Activated B cell treated with CpG ODN at 0.5 μM for 24 hours (primary cell): ENCODE results near the gene NDUFAF2. TPM values are rescaled to one million over a fixed set of nuclear protein-coding genes. Genes with fewer than 3 reads are reported as not detected.
"Not testable (repeated sequence)": the region's sequence is repeated elsewhere in the genome, so short reads cannot be mapped to it uniquely, and the experiment has no call there.

Source experiments
- ATAC-seq: fragments of 200-7000 bp; cut with Tn5 transposase; one replicate; pipeline ENCODE4 v1.10.0; 2021; ENCODE audit warnings: low read depth, mild to moderate bottlenecking, moderate library complexity
- CTCF ChIA-PET: fragments of 350-600 bp; sonication (Branson Sonifier 250); formaldehyde crosslinking; loops from one replicate; lab custom pipeline; 2021; ENCODE audit warnings: antibody characterized with exemption; lab: Charles Lee
- POLR2A ChIA-PET: fragments of 350-600 bp; sonication (Branson Sonifier 250); formaldehyde crosslinking; loops from one replicate; lab custom pipeline; 2021; ENCODE audit warnings: antibody characterized with exemption; lab: Charles Lee
- DNase-seq: peaks from one replicate; pipeline ENCODE4 v3.0.0; 2022
- H3K27ac Mint-ChIP-seq: one replicate; pipeline ENCODE4 v1.8.0; 2020; ENCODE audit warnings: mixed read lengths
- H3K27me3 Mint-ChIP-seq: one replicate; pipeline ENCODE4 v1.8.0; 2021; ENCODE audit warnings: mixed read lengths
- H3K36me3 Mint-ChIP-seq: one replicate; pipeline ENCODE4 v1.8.0; 2021; ENCODE audit warnings: low read depth, mixed read lengths
- H3K4me1 Mint-ChIP-seq: one replicate; pipeline ENCODE4 v1.8.0; 2021; ENCODE audit warnings: mixed read lengths
- H3K4me3 Mint-ChIP-seq: one replicate; pipeline ENCODE4 v1.8.0; 2020; ENCODE audit warnings: mild to moderate bottlenecking, mixed read lengths
- H3K9me3 Mint-ChIP-seq: one replicate; pipeline ENCODE4 v1.8.0; 2020; ENCODE audit warnings: mixed read lengths
- intact Hi-C: fragments of 100-400 bp; cut with micrococcal nuclease; formaldehyde crosslinking; loops from one replicate; pipeline ENCODE4 v1.15.1; 2024
- total RNA-seq: library from RNA; stranded (reverse); gene quantifications from 2 replicates; pipeline ENCODE4 v1.2.3, GENCODE V29; 2022
- TF ChIP-seq, protein P1 (sequence below): fragments of 200-600 bp; IDR thresholded peaks from one replicate; pipeline ENCODE4 v1.8.0; 2022; ENCODE audit warnings: antibody characterized with exemption, mild to moderate bottlenecking

The NDUFAF2 gene
- total RNA-seq, 1 donor from 2014 or later, result 13.1 TPM

DNA sequence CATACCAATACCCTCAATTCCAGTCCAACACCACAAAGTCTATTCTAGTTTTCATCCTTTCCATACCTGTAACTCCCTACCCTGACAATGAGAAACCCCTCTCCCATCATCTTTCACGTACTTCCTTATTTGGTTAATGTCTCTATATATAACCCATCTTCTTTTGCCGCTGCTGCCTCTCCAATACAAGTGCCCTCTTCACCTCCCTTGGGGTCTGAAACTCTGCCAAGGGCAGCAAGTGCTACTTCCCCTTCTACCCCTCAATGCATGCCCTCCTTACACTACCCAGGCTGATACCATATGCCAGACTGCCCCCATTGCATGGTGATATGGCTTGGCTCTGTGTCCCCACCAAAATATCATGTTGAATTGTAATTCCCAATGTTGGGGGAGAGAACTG lies 241.6 kb downstream of the NDUFAF2 start:
- Mint-ChIP-seq H3K36me3 (no peaks in the 10 kb centered on the region), H3K4me3 (no peak overlapping the region), H3K27me3 (no peaks in the 10 kb centered on the region), H3K27ac (no peak overlapping the region), H3K9me3 (peaks cover 4% of the 10 kb centered on the region), H3K4me1 (peaks cover 11% of the 10 kb centered on the region)
- TF ChIP-seq, protein P1, sequence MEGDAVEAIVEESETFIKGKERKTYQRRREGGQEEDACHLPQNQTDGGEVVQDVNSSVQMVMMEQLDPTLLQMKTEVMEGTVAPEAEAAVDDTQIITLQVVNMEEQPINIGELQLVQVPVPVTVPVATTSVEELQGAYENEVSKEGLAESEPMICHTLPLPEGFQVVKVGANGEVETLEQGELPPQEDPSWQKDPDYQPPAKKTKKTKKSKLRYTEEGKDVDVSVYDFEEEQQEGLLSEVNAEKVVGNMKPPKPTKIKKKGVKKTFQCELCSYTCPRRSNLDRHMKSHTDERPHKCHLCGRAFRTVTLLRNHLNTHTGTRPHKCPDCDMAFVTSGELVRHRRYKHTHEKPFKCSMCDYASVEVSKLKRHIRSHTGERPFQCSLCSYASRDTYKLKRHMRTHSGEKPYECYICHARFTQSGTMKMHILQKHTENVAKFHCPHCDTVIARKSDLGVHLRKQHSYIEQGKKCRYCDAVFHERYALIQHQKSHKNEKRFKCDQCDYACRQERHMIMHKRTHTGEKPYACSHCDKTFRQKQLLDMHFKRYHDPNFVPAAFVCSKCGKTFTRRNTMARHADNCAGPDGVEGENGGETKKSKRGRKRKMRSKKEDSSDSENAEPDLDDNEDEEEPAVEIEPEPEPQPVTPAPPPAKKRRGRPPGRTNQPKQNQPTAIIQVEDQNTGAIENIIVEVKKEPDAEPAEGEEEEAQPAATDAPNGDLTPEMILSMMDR, result no peak
- CTCF ChIA-PET, result no interaction called here
- intact Hi-C loops, result no loop called here
- ATAC-seq, result no peak
- DNase-seq, result no peak
- POLR2A ChIA-PET, result no interaction called here

DNA sequence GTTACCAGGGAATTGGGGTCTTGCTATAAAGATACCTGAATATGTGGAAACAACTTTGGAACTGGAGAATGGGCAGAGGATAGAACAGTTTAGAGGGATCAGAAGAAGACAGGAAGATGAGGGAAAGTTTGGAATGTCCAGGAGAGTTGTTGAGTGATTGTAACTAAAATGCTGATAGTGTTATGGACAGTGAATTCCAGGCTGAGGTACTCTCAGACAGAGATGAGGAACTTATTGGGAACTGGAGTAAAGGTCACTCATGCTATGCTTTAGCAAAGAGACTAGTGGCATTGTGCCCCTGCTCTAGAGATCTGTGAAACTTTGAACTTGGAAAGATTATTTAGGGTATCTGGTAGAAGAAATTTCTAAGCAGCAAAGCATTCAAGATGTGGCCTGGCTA lies 242.3 kb downstream of the NDUFAF2 start:
- POLR2A ChIA-PET, intact Hi-C loops, H3K9me3 Mint-ChIP-seq, H3K36me3 Mint-ChIP-seq, CTCF ChIA-PET, H3K27ac Mint-ChIP-seq, H3K27me3 Mint-ChIP-seq, DNase-seq, H3K4me3 Mint-ChIP-seq, ATAC-seq: not testable (repeated sequence)
- peaks cover 11% of the 10 kb centered on the region for H3K4me1 Mint-ChIP-seq

DNA sequence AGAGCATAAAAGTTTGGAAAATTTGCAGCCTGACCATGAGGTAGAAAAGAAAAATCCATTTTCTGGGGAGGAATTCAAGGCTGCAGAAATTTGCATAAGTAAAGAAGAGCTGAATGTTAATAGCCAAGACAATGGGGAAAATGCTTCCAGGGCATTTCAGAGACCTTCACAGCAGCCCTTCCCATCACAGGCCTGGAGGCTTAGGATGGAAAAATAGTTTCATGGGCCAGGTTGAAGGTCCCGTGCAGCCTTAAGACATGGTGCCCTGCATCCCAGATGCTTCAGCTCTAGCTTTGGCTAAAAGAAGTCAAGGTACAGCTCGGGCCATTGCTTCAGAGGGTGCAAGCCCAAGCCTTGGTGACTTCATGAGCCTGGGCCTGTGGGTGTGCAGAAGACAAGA lies 242.8 kb downstream of the NDUFAF2 start:
- H3K27me3 Mint-ChIP-seq, H3K4me1 Mint-ChIP-seq, POLR2A ChIA-PET, CTCF ChIA-PET, H3K27ac Mint-ChIP-seq, DNase-seq, H3K4me3 Mint-ChIP-seq, ATAC-seq, H3K36me3 Mint-ChIP-seq, intact Hi-C loops, H3K9me3 Mint-ChIP-seq: not testable (repeated sequence)

DNA sequence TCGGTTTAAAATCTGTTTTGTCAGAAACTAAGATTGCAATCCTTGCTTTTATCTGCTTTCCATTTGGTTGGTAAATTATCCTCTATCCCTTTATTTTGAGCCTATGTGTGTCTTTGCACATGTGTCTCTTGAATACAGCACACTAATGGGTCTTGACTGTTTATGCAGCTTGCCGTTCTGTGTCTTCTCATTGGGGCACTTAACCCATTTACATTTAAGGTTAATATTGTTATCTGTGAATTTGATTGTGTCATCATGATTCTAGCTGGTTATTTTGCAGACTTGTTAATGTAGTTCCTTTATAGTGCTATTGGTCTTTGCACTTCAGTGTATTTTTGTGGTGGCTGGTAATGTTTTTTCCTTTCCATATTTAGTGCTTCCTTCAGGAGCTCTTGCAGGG lies 253.6 kb downstream of the NDUFAF2 start:
- ATAC-seq (no peak), DNase-seq (no peak)
- no peak overlapping the region for H3K27ac Mint-ChIP-seq
- TF ChIP-seq, protein P1, result no peak
- POLR2A ChIA-PET, result no interaction called here
- intact Hi-C loops, result no loop called here
- peaks cover 37% of the 10 kb centered on the region for H3K27me3 Mint-ChIP-seq
- CTCF ChIA-PET, result no interaction called here
- H3K4me3 Mint-ChIP-seq, result no peak overlapping the region
- peaks cover 6% of the 10 kb centered on the region for H3K9me3 Mint-ChIP-seq
- H3K4me1 Mint-ChIP-seq, result no peaks in the 10 kb centered on the region
- no peaks in the 10 kb centered on the region for H3K36me3 Mint-ChIP-seq

DNA sequence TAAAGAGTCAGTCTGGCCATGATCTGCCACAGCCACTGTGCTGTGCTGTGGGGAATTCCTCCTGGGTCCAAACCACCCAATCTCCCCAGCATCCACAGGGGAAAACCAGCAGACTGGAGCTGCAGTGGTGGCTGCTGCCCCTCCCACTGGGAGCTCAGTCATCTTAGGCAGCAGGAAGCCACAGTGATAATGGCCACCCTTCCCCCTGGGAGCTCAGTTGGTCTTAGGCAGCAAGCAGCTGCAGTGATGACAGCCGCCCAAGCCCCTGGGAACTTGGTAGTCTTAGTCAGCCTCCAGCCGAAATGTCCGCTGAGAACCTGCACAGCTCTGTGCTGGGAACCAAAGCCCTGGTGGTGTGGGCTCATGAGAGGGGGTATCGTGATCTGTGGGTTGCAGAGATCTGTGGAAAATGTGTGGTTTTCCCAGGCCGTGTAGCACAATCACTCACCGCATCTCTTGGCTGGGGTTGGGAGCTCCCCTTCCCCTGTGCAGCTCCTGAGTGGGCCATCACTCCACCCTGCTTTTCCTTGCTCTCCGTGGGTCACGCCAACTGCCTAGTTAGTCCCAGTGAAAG lies 255.7 kb downstream of the NDUFAF2 start:
- peaks cover 38% of the 10 kb centered on the region for H3K27me3 Mint-ChIP-seq
- H3K4me1 Mint-ChIP-seq, result no peaks in the 10 kb centered on the region
- peaks cover 6% of the 10 kb centered on the region for H3K9me3 Mint-ChIP-seq
- no peak overlapping the region for H3K4me3 Mint-ChIP-seq
- no peak overlapping the region for H3K27ac Mint-ChIP-seq
- TF ChIP-seq, protein P1, result no peak
- H3K36me3 Mint-ChIP-seq, result no peaks in the 10 kb centered on the region
- no peak for DNase-seq
- CTCF ChIA-PET, result no interaction called here
- ATAC-seq, result no peak
- intact Hi-C loops, result no loop called here
- POLR2A ChIA-PET, result no interaction called here

DNA sequence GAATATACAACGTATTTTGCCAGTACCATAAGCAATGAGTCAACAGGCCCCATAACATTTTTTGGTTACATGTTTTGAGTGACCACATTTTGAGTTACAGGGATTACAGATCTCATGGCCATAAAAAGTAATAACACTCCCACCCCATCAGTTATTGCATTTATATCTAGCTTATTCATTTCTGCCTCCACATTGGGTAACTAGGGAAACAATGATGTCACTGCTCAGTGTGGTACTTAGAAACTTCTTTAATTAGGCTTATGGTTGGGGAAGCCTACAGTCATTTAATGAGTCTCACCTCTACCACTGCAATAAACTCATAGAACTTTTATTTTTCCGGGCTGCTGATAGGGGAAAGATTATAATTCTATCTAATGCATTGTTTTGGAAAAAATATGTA lies 257.2 kb downstream of the NDUFAF2 start:
- Mint-ChIP-seq H3K4me3 (no peak overlapping the region), H3K27me3 (peaks cover 36% of the 10 kb centered on the region), H3K27ac (no peak overlapping the region), H3K36me3 (no peaks in the 10 kb centered on the region), H3K9me3 (peaks cover 9% of the 10 kb centered on the region), H3K4me1 (no peaks in the 10 kb centered on the region)
- ChIA-PET CTCF (no interaction called here), POLR2A (no interaction called here)
- DNase-seq (no peak), ATAC-seq (no peak)
- intact Hi-C loops, result no loop called here
- TF ChIP-seq, protein P1, result no peak

Other genes with a start within 250 kb of the NDUFAF2 start
- gene DEPDC1B, start 245.0 kb upstream of the NDUFAF2 start, total RNA-seq, result 0.44 and 0.98 TPM in 2 replicates
- gene ELOVL7, start 100.9 kb upstream of the NDUFAF2 start, total RNA-seq, result 0.32 and 0.69 TPM in 2 replicates
- gene ERCC8, start 135 bp upstream of the NDUFAF2 start, total RNA-seq, result 10.7 and 11.2 TPM in 2 replicates
- 35.7 and 36.4 TPM in 2 replicates for gene SMIM15, start 217.3 kb downstream of the NDUFAF2 start, total RNA-seq